Measurements from ENCODE around the gene TMEM260. TPM values are rescaled to one million over a fixed set of nuclear protein-coding genes. Genes with fewer than 3 reads are reported as not detected.
A peak's percentile ranks its signal among the peaks of the same experiment; 100 is the strongest.

Gene TMEM260
- total and polyA plus RNA-seq, 10 of the 15 experiments (the other 5 are each of a cell fraction or from before 2014, with no cell fraction given) = 3.2 to 13.6 (median 11.0) TPM

DNA sequence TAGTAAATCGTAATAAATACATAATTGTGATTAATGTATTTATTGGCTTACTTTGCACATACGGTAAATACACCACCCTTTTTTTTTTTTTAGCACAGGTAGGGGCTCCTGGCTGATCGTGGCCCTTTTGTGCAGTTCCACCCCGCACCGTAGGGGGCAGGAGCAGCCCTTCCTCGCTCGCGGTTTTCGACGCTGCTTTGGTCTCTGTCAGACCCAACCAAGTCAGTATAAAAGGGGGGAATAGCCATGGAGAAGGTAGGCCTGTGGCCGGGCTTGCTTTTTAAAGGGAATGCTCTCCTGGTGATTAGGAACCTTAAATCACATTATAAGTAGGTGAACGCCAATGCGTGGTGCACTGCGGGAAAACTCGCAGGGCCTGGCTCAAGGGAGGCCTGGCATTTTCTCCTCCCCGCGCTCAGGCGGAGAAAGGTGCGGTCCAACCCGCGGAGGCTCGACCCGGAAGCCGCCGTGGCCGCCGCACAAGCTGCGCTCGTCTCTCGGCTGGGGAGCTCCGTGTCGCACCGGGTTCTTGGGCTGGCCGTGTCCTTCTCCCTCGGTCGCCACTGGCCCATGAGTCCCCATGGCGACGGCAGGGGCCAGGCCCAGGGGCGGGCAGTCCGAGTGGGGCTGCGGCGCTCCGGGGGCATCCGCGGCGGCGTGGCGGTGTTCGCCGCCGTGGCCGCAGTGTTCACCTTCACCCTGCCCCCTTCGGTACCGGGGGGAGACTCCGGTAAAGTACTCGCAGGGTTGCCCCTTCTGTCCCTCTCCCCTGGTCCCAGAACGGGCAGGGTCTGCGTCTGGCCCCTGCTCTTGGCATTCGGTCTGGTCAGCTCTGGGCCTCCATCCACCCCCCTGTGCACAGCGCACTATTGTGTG lies at the start of gene TMEM260 (continued):
- TF ChIP-seq, protein P1, sequence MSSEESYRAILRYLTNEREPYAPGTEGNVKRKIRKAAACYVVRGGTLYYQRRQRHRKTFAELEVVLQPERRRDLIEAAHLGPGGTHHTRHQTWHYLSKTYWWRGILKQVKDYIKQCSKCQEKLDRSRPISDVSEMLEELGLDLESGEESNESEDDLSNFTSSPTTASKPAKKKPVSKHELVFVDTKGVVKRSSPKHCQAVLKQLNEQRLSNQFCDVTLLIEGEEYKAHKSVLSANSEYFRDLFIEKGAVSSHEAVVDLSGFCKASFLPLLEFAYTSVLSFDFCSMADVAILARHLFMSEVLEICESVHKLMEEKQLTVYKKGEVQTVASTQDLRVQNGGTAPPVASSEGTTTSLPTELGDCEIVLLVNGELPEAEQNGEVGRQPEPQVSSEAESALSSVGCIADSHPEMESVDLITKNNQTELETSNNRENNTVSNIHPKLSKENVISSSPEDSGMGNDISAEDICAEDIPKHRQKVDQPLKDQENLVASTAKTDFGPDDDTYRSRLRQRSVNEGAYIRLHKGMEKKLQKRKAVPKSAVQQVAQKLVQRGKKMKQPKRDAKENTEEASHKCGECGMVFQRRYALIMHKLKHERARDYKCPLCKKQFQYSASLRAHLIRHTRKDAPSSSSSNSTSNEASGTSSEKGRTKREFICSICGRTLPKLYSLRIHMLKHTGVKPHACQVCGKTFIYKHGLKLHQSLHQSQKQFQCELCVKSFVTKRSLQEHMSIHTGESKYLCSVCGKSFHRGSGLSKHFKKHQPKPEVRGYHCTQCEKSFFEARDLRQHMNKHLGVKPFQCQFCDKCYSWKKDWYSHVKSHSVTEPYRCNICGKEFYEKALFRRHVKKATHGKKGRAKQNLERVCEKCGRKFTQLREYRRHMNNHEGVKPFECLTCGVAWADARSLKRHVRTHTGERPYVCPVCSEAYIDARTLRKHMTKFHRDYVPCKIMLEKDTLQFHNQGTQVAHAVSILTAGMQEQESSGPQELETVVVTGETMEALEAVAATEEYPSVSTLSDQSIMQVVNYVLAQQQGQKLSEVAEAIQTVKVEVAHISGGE (CRISPR knock-in tag; IDR thresholded peaks at IDR 0.05) = no peak
- TF ChIP-seq PAX5 (IDR thresholded peaks at IDR 0.05; ENCODE audit: borderline replicate concordance, low read depth, low read length) = 0 out of 2 replicates have a peak, but pooled peaks have one; percentile 22
- TF ChIP-seq, protein P2, sequence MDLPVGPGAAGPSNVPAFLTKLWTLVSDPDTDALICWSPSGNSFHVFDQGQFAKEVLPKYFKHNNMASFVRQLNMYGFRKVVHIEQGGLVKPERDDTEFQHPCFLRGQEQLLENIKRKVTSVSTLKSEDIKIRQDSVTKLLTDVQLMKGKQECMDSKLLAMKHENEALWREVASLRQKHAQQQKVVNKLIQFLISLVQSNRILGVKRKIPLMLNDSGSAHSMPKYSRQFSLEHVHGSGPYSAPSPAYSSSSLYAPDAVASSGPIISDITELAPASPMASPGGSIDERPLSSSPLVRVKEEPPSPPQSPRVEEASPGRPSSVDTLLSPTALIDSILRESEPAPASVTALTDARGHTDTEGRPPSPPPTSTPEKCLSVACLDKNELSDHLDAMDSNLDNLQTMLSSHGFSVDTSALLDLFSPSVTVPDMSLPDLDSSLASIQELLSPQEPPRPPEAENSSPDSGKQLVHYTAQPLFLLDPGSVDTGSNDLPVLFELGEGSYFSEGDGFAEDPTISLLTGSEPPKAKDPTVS (IDR thresholded peaks at IDR 0.05; ENCODE audit: low read depth, low read length) = no peak
- TF ChIP-seq RUNX3 (IDR thresholded peaks at IDR 0.05; ENCODE audit: low read length) = peak; percentile 93
- TF ChIP-seq, protein P3, sequence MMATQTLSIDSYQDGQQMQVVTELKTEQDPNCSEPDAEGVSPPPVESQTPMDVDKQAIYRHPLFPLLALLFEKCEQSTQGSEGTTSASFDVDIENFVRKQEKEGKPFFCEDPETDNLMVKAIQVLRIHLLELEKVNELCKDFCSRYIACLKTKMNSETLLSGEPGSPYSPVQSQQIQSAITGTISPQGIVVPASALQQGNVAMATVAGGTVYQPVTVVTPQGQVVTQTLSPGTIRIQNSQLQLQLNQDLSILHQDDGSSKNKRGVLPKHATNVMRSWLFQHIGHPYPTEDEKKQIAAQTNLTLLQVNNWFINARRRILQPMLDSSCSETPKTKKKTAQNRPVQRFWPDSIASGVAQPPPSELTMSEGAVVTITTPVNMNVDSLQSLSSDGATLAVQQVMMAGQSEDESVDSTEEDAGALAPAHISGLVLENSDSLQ (IDR thresholded peaks at IDR 0.05) = peak; percentile 30; the same call in 1 of the 2 replicates
- peak; percentile 77; the same call in 1 of the 2 replicates for TF ChIP-seq ASH2L (IDR thresholded peaks at IDR 0.05; ENCODE audit: borderline replicate concordance, low read depth)
- peak; percentile 73 for TF ChIP-seq IKZF1 (conservative IDR thresholded peaks at IDR 0.05)
- peak; percentile 53 for TF ChIP-seq HCFC1 (IDR thresholded peaks at IDR 0.05; ENCODE audit: low read length)
- TF ChIP-seq, protein P4, sequence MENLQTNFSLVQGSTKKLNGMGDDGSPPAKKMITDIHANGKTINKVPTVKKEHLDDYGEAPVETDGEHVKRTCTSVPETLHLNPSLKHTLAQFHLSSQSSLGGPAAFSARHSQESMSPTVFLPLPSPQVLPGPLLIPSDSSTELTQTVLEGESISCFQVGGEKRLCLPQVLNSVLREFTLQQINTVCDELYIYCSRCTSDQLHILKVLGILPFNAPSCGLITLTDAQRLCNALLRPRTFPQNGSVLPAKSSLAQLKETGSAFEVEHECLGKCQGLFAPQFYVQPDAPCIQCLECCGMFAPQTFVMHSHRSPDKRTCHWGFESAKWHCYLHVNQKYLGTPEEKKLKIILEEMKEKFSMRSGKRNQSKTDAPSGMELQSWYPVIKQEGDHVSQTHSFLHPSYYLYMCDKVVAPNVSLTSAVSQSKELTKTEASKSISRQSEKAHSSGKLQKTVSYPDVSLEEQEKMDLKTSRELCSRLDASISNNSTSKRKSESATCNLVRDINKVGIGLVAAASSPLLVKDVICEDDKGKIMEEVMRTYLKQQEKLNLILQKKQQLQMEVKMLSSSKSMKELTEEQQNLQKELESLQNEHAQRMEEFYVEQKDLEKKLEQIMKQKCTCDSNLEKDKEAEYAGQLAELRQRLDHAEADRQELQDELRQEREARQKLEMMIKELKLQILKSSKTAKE (IDR thresholded peaks at IDR 0.05; ENCODE audit: low read depth, poor library complexity, severe bottlenecking) = peak; percentile 98
- TF ChIP-seq ZNF384 (IDR thresholded peaks at IDR 0.05; ENCODE audit: borderline replicate concordance, low read depth, low read length) = peak; percentile 96
- TF ChIP-seq RFX5 (IDR thresholded peaks at IDR 0.05; ENCODE audit: low read depth, low read length) = peak; percentile 15; the same call in 1 of the 2 replicates
- TF ChIP-seq IRF4 (IDR thresholded peaks at IDR 0.05; ENCODE audit: low read depth, low read length) = no peak
- TF ChIP-seq RELA (IDR thresholded peaks at IDR 0.05; ENCODE audit: borderline replicate concordance, partially characterized antibody) = peak; percentile 67
- no peak for TF ChIP-seq SMC3 (IDR thresholded peaks at IDR 0.05; ENCODE audit: borderline replicate concordance, low read length)
- TF ChIP-seq MEF2A (IDR thresholded peaks at IDR 0.05; ENCODE audit: insufficient read depth, low read depth, low read length) = no peak
- peak; percentile 65 for TF ChIP-seq YY1 (IDR thresholded peaks at IDR 0.05; ENCODE audit: low read depth, low read length)
- peak; percentile 45; the same call in 1 of the 2 replicates for TF ChIP-seq NR2C1 (IDR thresholded peaks at IDR 0.05)
- TF ChIP-seq, protein P5, sequence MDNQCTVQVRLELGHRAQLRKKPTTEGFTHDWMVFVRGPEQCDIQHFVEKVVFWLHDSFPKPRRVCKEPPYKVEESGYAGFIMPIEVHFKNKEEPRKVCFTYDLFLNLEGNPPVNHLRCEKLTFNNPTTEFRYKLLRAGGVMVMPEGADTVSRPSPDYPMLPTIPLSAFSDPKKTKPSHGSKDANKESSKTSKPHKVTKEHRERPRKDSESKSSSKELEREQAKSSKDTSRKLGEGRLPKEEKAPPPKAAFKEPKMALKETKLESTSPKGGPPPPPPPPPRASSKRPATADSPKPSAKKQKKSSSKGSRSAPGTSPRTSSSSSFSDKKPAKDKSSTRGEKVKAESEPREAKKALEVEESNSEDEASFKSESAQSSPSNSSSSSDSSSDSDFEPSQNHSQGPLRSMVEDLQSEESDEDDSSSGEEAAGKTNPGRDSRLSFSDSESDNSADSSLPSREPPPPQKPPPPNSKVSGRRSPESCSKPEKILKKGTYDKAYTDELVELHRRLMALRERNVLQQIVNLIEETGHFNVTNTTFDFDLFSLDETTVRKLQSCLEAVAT (IDR thresholded peaks at IDR 0.05) = peak; percentile 95
- peak; percentile 48 for TF ChIP-seq SIX5 (IDR thresholded peaks at IDR 0.05; ENCODE audit: low read depth, low read length, severe bottlenecking)
- TF ChIP-seq ZNF274 (IDR thresholded peaks at IDR 0.05; ENCODE audit: insufficient read depth, insufficient read length) = no peak

Measured in GM12878 (cell line).